ENCODE measurements around the gene PRRG2. TPM values are rescaled to one million over a fixed set of nuclear protein-coding genes. Genes with fewer than 3 reads are reported as not detected.

PRRG2 gene
- total and polyA plus RNA-seq, 10 of the 15 experiments (the other 5 are each of a cell fraction or from before 2014, with no cell fraction given): 0.09 to 2.1 (median 0.86) TPM

GRCh38 chr19:49590071-49590970, 9.2 kb downstream of the PRRG2 start (continued):
- TF ChIP-seq, protein P1, sequence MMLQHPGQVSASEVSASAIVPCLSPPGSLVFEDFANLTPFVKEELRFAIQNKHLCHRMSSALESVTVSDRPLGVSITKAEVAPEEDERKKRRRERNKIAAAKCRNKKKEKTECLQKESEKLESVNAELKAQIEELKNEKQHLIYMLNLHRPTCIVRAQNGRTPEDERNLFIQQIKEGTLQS (IDR thresholded peaks at IDR 0.05; ENCODE audit: borderline replicate concordance, extremely low read depth, low read depth, low read length): no peak
- TF ChIP-seq NR2C2 (IDR thresholded peaks at IDR 0.05; ENCODE audit: borderline replicate concordance, control insufficient read depth, insufficient read length, low read depth) (no peak), POLR2A (IDR thresholded peaks at IDR 0.05; ENCODE audit: low read depth, low read length) (peak; percentile 89), MLLT1 (IDR thresholded peaks at IDR 0.05) (0 out of 2 replicates have a peak, but pooled peaks have one; percentile 66), MEF2B (IDR thresholded peaks at IDR 0.05; ENCODE audit: partially characterized antibody, poor library complexity, severe bottlenecking) (no peak), NFYB (IDR thresholded peaks at IDR 0.05; ENCODE audit: insufficient read depth, low read depth, low read length) (peak; percentile 66; the same call in 1 of the 2 replicates), DPF2 (IDR thresholded peaks at IDR 0.05) (0 out of 2 replicates have a peak, but pooled peaks have one; percentile 57), TARDBP (IDR thresholded peaks at IDR 0.05; ENCODE audit: borderline replicate concordance) (peak; percentile 51; the same call in 1 of the 2 replicates)
